ENCODE data around the gene NOL7.

DNA sequence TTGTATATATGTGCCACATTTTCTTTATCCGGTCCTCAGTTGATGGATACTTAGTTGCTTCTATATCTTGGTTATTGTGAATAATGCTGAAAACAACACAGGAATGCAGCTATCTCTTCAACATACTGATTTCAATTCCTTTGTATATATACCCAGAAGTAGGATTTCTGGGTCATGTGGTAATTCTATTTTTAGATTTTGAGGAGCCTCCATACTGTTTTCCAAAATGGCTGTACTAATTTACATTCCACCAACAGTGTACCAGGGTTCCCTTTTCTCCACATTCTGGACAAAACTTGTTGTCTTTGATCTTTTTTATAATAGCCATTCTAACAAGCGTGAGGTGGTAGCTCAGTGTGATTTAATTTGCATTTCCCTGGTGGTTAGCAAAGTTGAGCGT lies 39.1 kb upstream of the NOL7 start:
- no peak for TF ChIP-seq POLR2A (IDR thresholded peaks at IDR 0.05)
- TF ChIP-seq, protein P1, sequence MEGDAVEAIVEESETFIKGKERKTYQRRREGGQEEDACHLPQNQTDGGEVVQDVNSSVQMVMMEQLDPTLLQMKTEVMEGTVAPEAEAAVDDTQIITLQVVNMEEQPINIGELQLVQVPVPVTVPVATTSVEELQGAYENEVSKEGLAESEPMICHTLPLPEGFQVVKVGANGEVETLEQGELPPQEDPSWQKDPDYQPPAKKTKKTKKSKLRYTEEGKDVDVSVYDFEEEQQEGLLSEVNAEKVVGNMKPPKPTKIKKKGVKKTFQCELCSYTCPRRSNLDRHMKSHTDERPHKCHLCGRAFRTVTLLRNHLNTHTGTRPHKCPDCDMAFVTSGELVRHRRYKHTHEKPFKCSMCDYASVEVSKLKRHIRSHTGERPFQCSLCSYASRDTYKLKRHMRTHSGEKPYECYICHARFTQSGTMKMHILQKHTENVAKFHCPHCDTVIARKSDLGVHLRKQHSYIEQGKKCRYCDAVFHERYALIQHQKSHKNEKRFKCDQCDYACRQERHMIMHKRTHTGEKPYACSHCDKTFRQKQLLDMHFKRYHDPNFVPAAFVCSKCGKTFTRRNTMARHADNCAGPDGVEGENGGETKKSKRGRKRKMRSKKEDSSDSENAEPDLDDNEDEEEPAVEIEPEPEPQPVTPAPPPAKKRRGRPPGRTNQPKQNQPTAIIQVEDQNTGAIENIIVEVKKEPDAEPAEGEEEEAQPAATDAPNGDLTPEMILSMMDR (IDR thresholded peaks at IDR 0.05), result no peak
